Measurements from ENCODE around the gene SNTN.
"Not testable (repeated sequence)": the region's sequence is repeated elsewhere in the genome, so short reads cannot be mapped to it uniquely, and the experiment has no call there.

Gene SNTN

DNA sequence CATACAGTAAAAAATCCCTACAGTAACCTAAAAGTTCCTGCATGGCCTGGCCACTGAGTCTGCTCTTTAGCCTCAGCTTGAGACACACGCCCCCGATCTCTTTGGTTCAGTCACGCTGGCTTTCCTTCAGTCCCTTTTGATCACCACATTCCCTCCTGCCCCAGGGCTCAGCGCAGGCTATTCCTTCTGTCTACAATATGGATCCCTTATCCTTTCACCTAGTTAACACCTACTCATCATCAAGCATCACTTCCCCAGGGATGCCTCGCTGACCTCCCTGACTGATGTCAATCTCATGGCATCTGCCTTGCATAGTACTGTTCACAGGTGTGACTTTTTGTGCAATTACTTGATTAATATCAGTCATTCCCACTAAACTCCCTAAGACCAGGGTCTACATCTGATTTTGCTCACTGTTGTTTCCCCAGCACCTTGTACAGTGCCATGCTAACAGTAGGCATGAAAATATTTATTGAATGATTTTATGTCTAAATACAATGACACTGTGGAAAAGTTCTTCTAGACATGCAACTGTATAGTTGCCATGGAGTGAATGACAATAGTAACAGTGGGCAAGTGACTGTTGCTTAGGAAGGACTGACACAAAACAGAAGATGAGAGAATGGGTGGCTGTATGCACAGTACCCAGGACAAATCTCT is at the start of gene SNTN:
Gene SNTN (plus strand): TSS at position 610 of the 660 bp plus-strand sequence. CDS start 13 bp downstream, at position 623.
- DNase-seq: no peak

DNA sequence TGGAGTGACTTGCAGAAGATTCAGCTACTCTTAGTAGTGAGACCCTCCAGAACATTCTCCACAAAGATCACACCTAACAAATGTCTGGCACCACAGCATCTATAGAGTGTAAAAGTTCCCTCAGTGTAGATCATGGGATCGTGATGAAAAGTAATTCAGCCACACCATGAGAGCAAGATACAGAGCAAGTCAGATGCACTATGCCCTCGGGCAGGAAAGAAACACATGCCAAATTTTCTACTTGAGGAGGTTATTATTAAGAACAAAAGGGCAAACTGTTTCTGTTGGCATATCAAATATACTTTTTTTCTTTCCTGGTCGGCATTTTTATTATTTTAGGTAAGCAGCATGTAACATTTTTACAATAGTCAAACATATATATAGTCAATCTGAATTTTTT is 44.8 kb upstream of the SNTN start:
- no peak for DNase-seq

DNA sequence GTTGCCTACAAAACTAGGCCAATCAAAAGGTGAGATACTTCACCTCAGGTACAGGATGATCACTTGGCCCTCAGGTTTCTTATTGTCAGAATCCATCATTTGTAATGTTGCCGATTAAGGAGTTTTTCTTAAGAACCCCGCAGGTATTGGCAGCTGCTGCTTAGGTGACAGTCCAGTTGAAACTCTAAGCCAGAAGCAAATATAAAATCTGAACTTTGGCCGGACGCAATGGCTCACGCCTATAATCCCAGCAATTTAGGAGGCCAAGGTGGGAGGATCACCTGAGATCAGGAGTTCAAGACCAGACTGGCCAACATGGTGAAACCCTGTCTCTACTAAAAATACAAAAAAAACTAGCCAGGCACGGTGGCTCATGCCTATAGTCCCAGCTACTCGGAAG is 43.1 kb upstream of the SNTN start:
- DNase-seq: no peak

DNA sequence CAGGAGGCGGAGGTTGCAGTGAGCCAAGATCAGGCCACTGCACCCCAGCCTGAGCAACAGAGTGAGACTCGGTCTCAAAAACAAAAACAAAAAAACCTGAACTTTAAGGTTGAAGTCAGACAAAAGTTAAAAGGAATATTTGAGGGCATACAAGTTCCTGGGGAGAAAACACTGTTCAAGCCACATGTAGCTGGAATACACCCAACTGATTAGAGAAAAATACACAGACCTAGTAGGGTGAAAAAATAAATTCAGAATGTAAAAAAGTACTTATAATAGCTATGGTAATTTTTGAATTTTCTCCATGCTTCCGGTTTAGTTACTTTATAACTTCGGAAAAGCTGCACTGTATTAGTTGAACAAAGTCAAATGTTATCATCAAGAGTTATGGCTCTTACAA is 42.6 kb upstream of the SNTN start:
- no peak for DNase-seq

DNA sequence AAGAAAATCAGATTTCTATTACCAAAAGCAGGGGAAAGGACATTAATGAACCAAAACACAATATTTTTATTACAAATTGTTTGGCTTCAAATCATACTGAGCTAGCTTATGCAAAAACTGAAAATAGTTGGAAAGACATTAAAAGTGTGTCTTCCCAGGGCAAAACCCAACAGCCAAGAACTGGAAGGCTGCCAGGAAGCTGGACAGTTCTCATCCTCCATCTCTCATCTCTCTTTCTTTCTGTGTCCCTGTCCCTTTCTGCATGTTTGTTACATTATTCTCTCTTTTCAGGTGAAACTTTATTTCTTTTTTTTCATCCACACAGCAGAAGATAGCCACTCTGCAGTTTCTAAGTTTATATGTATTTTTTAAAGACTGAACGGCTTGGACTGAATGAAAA is 41.1 kb upstream of the SNTN start:
- DNase-seq: peak; percentile 12

DNA sequence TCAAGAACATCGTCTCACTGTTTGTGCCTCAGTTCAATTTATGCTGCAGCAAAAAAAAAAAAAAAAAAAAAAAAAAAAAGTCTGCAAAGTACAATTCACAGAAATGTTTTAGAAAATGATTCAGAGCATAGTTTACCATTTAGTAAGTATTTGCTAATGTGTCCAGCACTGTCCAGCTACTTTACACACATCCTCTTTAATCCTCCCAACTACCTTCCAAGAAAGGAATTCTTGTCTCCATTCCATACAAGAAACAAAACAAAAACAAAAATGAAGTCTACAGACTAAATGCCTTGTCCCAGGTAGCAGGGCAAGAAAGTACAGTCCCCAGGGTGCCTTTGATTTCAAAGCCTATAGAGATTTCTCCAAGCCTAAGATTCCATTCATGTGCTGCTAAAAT is 38.9 kb upstream of the SNTN start:
- DNase-seq: peak; percentile 72

DNA sequence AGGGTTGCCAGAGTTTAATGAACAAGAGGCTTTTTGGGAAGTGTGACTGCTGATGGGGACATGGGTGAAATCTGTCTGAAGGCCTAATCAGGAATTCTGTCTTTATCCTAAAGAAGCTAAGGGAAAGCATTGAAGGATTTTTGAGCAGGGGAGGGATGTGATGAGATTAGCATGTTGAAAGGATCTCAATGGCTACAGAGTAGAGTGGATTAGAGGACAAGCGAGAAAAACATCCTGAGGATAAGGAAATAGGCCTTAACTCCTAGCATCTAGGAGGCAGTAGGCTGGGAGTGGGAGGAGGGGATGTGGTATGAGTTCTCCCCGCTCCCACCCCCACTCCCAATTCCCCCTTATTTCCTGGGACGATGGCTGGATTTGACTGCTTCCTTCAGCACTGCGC is 35.1 kb upstream of the SNTN start:
- DNase-seq: no peak

DNA sequence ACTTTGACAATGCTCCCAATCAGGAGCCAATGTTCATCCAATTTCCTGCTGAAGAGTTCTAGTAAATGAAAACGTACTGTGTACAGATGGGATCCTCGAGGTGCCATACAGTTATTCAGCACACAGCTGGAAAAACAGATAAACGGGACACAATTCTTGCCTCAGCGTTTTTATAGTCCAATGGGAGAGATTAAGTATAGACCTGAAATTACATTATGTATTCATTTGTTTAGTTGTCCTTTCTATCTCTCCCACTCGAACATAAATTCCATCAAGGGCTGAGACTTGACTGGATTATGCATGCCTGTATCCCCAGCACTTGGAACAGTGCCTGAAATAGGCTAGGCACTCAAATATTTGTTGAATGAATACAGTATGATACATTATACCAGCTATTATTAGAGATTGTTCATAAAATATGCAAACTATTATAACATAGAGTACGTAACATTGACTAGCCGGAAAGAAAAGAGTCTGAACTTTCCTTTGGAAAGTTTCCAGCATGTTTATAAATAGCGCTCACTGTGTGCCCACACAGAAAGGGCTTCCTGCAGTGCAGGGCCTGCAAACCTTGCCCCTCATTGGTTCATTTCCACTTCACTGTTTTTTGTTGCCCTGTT is 27.4 kb upstream of the SNTN start:
- peak; percentile 99 for DNase-seq

DNA sequence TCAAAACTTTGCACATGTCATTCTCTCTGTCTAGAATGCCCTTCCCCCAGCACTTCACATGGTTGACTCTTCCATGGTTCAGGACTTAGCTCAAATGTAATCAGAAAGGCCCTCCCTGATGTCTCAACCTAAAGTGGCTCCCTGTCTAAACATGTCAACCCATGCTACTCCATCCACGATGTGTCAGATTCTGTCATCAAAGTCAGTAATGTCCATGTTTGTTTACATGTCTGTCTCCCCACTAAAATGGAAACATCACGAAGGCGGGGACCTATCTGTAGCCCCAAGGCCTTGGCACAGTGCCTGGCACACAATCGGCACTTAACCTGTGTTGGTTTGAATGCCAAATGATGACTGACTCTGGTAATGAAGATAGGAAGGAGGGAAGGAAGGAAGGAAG is 20.8 kb upstream of the SNTN start:
- DNase-seq: no peak

DNA sequence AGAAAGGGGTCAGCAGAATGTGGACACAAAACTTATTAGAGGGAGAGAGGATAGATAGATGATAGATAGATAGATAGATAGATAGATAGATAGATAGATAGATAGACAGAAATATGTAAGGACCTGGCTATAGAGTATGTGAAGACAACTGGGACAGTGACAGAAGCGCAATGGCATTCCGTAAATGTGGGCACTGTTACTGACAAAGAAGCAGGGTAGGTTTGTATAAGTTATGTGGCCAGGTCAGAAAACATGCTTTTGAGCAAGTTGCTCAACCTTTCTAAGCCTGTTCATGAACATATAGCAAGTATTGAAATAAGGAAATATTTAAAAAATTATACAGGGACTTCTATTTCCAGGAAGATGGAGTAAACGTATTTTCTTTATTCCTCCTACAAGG is 17.3 kb upstream of the SNTN start:
- no peak for DNase-seq

DNA sequence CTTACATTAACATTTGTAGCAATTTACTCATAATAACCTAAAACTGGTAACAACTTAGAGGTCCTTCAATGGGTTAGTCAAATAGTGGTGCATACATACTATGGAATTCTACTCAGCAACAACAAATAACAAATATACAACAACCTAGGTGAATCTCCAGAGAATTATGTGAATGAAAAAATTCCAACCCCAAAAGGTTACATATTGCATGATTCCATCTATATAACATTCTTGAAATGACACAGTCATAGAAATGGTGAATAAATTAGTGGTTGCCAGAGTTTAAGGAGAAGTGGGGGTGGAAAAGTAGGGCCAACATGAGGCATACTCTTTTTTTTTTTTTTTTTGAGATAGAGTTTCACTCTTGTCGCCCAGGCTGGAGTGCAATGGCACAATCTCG is 12.7 kb upstream of the SNTN start:
- DNase-seq: peak; percentile 68

DNA sequence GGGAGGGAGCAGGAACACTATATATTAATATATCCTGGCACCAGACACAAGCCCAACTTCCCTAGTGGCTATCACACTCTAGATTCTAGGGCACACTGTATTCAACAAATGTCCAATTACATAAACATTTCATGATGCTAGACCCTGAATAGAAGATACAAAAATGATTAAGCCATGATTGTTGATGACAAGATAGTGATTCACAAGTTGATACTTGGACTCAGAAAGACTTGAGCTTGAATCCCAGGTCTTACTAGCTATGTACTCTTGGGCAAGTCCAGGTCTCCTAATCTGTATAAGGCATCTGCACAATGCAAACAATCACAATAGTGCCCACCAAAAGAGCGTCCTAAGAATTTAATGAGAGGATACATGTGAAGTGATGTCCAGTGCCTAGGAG is 10.0 kb upstream of the SNTN start:
- no peak for DNase-seq

DNA sequence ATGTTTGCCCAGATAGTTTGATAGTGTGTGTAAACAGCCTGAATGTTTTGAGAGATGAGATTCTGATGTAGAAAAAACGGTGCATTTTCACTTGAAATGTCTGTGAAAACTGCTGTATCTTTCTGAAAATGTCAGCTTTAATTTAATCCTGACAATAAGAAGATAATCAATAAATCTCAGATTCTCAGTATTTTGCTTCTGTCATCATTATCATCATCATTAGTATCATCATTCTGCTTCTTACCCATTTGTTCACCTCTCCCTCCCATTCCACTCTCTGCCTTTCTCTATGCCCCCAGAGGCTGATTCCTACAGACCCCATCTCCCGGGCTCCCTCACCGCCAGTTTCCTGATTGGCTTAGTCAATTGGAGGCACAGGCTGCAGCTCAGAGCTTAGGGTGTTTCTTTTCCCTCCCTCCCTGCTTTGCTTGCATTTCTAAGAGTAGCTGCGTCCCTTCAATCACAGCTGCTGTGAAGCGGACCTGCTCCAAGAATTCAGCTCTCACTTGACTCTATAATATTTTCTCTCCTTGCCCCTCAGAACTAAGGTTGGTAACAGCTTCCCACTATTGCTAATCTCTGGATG is 8.2 kb upstream of the SNTN start:
- DNase-seq: no peak

DNA sequence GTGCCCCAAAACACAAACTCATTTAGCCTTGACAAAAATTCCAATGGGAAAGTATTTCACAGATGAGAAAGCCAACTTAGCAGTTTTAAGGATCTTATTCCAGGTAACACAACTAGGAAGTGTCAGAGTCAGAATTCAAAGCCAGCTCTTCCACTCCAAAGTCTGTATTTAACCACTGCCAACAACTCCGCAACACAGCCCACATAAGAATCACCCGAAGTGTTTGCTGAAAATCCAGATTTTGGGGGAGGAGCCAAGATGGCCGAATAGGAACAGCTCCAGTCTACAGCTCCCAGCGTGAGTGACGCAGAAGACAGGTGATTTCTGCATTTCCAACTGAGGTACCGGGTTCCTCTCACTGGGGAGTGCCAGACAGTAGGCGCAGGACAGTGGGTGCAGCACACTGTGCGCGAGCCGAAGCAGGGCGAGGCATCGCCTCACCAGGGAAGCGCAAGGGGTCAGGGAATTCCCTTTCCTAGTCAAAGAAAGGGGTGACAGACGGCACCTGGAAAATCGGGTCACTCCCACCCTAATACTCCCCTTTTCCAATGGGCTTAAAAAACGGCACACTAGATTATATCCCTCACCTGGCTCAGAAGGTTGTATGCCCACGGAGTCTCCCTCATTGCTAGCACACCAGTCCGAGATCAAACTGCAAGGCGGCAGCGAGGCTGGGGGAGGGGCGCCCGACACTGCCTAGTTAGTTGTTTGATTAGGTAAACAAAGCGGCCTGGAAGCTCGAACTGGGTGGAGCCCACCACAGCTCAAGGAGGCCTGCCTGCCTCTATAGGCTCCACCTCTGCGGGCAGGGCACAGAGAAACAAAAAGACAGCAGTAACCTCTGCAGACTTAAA is 7.3 kb upstream of the SNTN start:
- DNase-seq: not testable (repeated sequence)

DNA sequence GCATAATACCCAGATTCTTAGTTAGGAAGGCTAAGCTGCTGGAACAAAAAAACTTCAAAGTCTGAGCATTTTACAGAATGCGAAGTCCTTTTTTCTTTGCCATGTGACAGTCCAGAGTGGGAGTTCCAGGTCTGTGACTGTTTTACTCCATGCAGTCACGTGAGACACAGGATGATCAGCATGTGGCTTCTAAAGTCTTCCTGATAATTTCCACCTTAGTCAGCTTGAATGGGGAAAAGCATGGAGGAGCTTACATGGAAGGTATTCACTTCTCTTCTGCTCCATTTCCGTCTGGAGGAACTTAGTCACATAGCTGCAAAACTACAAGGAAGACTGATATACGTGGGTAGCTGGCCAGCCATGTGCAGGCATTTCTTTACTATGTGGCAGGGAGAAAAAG is 1.7 kb downstream of the SNTN start:
- peak; percentile 71 for DNase-seq

DNA sequence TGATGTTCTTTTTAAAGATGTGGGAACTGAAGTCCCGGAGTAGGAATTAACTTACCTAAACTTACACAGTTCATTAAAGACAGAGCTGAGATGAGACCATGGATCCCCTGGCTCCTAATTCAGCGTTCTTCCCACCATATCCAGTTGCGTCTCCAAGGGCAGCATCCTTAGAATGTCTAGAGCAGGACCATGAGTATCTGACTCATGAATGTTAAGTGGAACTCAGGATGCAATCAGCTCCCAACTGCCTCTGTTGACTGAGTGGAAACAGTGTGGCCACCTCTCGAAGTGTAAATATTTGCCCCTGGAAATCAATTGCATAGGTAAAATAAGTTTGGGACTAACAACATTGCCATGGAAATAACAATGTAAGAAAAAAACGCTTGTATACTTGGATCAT is 2.5 kb downstream of the SNTN start:
- peak; percentile 50 for DNase-seq

DNA sequence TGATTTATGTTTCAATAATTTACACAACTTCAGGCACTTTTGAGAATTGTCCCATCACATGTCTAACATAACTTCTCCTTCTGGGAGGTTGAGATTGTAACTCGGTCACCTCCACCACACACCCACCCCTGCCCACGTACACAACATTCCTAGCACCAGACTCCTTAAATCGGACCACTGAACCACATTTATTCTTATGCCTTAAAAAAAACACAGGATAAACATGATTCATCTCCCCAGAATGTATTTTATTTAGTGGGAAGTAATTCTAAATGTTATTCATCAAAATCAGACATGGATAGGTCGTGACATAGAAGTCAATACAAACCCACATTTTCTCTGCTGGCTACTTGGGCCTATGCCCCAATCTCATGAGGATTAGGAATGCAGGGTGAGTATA is 3.0 kb downstream of the SNTN start:
- peak; percentile 97 for DNase-seq

DNA sequence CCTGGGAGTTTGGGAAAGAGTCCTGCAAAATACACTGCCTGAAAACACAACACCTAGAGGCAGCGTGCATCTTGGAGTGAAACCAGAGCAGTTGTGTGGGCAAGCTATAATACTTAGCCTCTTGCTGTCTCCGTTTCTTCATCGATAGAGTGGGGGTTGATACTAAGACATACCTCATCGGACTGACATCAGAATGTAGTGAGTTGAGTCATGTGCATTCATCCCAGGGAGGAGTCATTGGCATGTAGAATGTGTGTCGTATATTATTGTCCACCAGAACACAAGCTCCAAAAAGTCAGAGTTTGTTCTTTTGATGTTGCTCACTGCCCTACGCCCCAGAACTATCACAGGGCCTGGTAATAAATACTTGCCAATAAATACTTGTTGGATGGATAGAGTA is 4.3 kb downstream of the SNTN start:
- DNase-seq: peak; percentile 93

DNA sequence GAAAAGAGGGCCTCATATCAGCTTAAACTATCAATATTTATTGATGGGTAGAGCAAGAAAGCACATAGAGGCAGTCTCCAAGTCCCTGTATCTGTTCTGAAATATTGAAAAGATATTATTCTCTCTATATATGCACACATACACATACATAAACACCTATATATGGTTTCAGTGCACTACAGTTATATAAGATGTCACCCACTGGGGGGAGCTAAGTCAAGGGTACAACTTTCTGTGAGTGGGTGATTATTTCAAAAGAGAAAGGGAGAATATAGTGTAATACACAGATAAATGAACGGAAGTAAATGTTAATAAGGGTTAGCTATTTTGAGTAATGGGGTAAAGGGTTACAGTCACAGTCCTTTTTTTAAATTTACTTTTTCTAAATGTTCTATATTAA is 8.8 kb downstream of the SNTN start:
- DNase-seq: peak; percentile 39

DNA sequence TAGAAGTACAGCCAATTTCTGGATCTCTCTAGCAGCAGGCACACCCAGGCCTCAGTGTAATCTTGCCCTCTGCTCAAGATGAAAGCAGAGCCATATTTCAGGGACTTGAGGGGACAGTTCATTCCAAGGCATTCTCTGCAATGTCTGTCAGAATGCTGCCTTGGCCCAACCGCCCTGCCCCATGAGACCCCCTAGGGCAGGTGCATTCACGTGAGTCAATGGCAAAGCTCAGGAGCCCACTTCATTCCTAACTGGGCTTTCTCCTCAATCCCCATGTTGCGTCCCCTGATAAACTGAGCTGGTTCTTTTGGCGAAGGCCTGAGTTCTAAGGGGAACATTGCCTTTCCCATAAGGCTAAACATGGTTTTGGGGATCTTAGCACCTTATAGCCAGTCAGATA is 9.5 kb downstream of the SNTN start:
- no peak for DNase-seq

DNA sequence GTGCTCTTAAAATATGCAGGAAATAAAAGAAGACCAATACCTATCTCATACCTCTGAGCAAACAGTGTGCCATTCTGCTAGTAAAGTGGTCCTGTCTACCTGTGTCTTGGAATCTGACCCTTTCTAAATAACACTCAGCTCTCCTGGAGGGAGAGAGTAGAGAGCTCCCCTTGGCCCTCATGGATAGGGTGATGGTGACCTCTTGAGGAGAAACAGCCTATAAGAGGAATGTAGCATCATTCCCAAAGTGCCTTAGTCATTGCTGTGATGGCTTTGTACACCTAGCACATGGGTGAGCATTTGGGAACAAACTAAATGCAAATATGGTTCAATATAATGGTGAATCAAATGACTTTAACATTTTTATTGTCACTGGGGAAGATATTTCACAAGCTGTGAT is 10.0 kb downstream of the SNTN start:
- DNase-seq: peak; percentile 34

DNA sequence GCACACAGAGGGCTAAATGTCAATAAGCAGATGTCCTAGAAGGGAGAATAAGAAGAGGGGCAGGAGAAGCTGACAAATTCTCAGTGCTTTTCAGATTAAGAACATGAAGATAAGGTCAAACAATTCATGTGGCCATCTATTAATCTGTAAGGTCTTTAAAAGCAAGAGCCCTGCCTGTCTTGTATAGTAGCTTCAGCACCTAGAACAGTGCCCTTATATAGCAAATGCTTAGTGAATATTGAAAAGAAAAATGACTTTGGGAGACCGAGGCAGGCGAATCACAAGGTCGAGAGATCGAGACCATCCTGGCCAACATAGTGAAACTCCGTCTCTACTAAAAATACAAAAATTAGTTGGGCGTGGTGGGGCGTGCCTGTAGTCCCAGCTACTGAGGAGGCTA is 18.1 kb downstream of the SNTN start:
- no peak for DNase-seq

DNA sequence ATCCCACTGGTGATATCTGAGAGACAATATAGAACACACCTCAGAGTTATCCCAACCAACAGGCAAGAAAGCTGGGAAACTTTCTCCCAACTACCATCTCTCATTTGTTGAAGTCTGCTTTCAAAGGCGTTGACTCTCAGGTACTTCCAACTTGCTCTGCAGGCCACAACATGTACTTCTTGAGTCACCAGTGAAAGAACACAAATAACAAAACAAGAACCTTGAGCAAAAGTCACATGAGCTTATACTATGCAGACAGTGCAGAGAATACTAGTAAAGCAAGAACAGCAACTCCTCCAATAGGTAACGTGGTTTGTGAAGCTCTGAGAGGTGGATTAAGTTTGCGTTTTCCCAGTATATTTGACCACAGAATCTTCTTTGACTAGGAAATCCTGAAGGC is 20.6 kb downstream of the SNTN start:
- no peak for DNase-seq

DNA sequence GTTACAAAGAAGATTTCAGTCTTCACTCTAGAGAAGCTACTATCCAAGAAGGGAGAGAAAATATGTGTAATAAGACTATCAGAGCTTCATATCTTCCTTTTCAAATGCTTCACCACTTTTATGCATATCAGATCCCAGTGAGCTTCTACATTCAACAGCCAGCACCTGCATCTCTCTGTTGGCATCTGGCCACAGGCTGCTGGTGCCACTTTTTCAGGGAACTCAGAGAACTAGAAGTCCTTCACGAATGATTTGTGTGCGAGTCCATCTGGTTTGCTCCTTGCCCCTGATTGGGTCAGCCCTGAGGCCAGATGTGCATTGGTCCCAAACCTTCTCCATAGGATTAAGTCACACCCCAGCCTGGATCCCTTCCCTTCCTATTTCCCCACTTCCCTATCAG is 22.1 kb downstream of the SNTN start:
- no peak for DNase-seq

Data from fibroblast of skin of right biceps (primary cell).